ENCODE results near the gene ACTR3C.
A peak's percentile ranks its signal among the peaks of the same experiment; 100 is the strongest.

Gene ACTR3C

DNA sequence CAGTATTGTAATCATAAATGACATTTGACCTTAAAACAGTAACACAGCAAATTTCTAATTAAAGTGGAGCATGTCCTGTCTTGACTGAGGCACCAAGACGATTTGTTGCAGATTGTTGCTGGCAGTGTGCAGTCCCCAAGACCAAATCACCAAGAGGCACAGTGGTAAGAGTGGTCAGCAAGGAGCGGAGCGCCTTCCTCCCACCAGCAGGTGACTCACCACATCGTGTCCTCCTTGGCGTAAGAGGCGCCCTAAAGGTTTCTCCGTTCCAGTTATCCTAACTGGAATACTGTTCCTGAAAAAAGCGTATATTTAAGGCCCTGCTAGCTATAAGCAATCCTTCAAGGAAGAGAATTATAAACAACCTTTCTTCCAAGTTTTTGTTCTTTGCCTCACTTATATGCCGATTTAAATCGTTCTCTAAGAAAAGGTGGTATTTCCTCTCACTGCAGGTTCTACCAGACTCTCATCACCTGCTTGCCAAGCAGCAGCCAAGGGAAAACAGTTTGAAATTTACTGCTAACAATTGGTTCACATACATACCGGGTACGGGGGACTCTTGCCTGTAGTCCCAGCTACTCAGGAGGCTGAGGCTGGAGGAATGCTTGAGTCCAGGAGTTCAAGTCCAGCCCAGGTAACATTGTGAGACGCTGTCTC is 34.6 kb upstream of the ACTR3C start:
- no peak overlapping the region for H3K27ac ChIP-seq (ENCODE audit: low read depth, low read length)

GRCh38 chr7:150357270-150357669 is 33.9 kb upstream of the ACTR3C start:
- Histone ChIP-seq H3K27me3 (ENCODE audit: control insufficient read depth, insufficient read depth, low read length) (no peaks in the 10 kb centered on the region), H3K36me3 (ENCODE audit: control insufficient read depth, insufficient read depth, low read length) (no peaks in the 10 kb centered on the region), H3K4me1 (ENCODE audit: control insufficient read depth, insufficient read depth, low read length) (peaks cover 17% of the 10 kb centered on the region), H3K9me3 (ENCODE audit: control insufficient read depth, insufficient read depth, low read depth, low read length) (no peaks in the 10 kb centered on the region), H3K4me3 (ENCODE audit: low read depth, low read length) (no peak overlapping the region), H3K27ac (ENCODE audit: low read depth, low read length) (no peak overlapping the region), H3K9ac (ENCODE audit: low read length) (no peak overlapping the region)

More for the DNA sequence above, 34.6 kb upstream of the ACTR3C start:
- Histone ChIP-seq H3K9ac (ENCODE audit: low read length) (no peak overlapping the region), H3K27me3 (ENCODE audit: control insufficient read depth, insufficient read depth, low read length) (no peaks in the 10 kb centered on the region), H3K36me3 (ENCODE audit: control insufficient read depth, insufficient read depth, low read length) (no peaks in the 10 kb centered on the region), H3K4me3 (ENCODE audit: low read depth, low read length) (no peak overlapping the region), H3K4me1 (ENCODE audit: control insufficient read depth, insufficient read depth, low read length) (peaks cover 23% of the 10 kb centered on the region), H3K9me3 (ENCODE audit: control insufficient read depth, insufficient read depth, low read depth, low read length) (no peaks in the 10 kb centered on the region)

- H3K9ac ChIP-seq (ENCODE audit: low read length), result no peak overlapping the region
- no peak overlapping the region for H3K27ac ChIP-seq (ENCODE audit: low read depth, low read length)
- H3K4me3 ChIP-seq (ENCODE audit: low read depth, low read length), result no peak overlapping the region
- no peaks in the 10 kb centered on the region for H3K9me3 ChIP-seq (ENCODE audit: control insufficient read depth, insufficient read depth, low read depth, low read length)
- peaks cover 8% of the 10 kb centered on the region for H3K4me1 ChIP-seq (ENCODE audit: control insufficient read depth, insufficient read depth, low read length)
- no peaks in the 10 kb centered on the region for H3K27me3 ChIP-seq (ENCODE audit: control insufficient read depth, insufficient read depth, low read length)
- no peaks in the 10 kb centered on the region for H3K36me3 ChIP-seq (ENCODE audit: control insufficient read depth, insufficient read depth, low read length)
These were observed 33.0 kb upstream of the ACTR3C start for GRCh38 chr7:150356265-150356897.

DNA sequence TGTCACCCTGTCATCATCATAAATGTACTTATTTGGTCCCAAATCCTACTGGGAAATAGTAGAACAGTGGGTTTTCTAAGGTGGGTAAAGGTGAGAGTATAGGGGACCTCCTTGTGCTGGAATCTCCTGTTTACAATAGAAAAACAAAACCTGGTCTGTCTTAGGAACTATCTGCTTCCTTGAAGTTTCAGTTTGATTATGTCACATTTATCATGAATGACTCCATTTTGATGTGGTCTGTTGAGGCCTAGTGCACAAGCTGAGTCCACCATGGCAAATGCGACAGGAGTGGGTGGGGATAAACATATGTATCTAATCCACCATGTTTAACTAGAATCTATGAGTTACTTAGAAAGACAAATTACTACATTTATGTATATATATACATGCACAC is 32.3 kb upstream of the ACTR3C start:
- Histone ChIP-seq H3K36me3 (ENCODE audit: control insufficient read depth, insufficient read depth, low read length) (no peaks in the 10 kb centered on the region), H3K4me1 (ENCODE audit: control insufficient read depth, insufficient read depth, low read length) (peaks cover 5% of the 10 kb centered on the region), H3K9ac (ENCODE audit: low read length) (no peak overlapping the region), H3K27me3 (ENCODE audit: control insufficient read depth, insufficient read depth, low read length) (no peaks in the 10 kb centered on the region), H3K27ac (ENCODE audit: low read depth, low read length) (no peak overlapping the region), H3K4me3 (ENCODE audit: low read depth, low read length) (no peak overlapping the region), H3K9me3 (ENCODE audit: control insufficient read depth, insufficient read depth, low read depth, low read length) (no peaks in the 10 kb centered on the region)

- Histone ChIP-seq H3K9ac (ENCODE audit: low read length) (no peak overlapping the region), H3K27me3 (ENCODE audit: control insufficient read depth, insufficient read depth, low read length) (no peaks in the 10 kb centered on the region), H3K4me1 (ENCODE audit: control insufficient read depth, insufficient read depth, low read length) (no peaks in the 10 kb centered on the region), H3K4me3 (ENCODE audit: low read depth, low read length) (no peak overlapping the region), H3K27ac (ENCODE audit: low read depth, low read length) (no peak overlapping the region), H3K36me3 (ENCODE audit: control insufficient read depth, insufficient read depth, low read length) (no peaks in the 10 kb centered on the region), H3K9me3 (ENCODE audit: control insufficient read depth, insufficient read depth, low read depth, low read length) (peaks cover 6% of the 10 kb centered on the region)
These were observed 28.3 kb upstream of the ACTR3C start for GRCh38 chr7:150351587-150352194.

- H3K27ac ChIP-seq (ENCODE audit: low read depth, low read length), result no peak overlapping the region
- peaks cover 21% of the 10 kb centered on the region for H3K27me3 ChIP-seq (ENCODE audit: control insufficient read depth, insufficient read depth, low read length)
- H3K4me3 ChIP-seq (ENCODE audit: low read depth, low read length), result no peak overlapping the region
- peaks cover 15% of the 10 kb centered on the region for H3K9me3 ChIP-seq (ENCODE audit: control insufficient read depth, insufficient read depth, low read depth, low read length)
- H3K36me3 ChIP-seq (ENCODE audit: control insufficient read depth, insufficient read depth, low read length), result no peaks in the 10 kb centered on the region
- no peak overlapping the region for H3K9ac ChIP-seq (ENCODE audit: low read length)
- H3K4me1 ChIP-seq (ENCODE audit: control insufficient read depth, insufficient read depth, low read length), result peaks cover 4% of the 10 kb centered on the region
These were observed 23.6 kb upstream of the ACTR3C start for GRCh38 chr7:150346922-150347321.

DNA sequence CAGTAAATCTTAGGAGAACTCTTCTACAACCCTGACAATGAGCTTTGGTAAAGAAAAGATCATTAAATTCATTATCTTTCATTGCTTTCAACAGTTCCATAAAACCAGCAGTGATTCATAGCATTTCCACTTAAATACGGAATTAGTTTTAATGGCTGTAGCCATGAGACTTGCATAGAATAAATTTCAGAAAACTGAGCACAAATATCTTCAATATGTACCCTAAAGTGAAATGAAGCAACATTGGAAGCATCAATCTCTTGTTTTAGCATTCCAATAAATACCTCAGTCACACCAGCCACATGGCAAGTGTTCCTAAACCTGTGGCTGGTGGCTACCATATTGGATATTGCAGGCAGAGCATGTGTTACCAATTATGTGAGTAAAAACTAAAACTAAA is 21.7 kb upstream of the ACTR3C start:
- H3K4me3 ChIP-seq (ENCODE audit: low read depth, low read length), result no peak overlapping the region
- no peaks in the 10 kb centered on the region for H3K36me3 ChIP-seq (ENCODE audit: control insufficient read depth, insufficient read depth, low read length)
- H3K9ac ChIP-seq (ENCODE audit: low read length), result no peak overlapping the region
- peaks cover 37% of the 10 kb centered on the region for H3K27me3 ChIP-seq (ENCODE audit: control insufficient read depth, insufficient read depth, low read length)
- H3K4me1 ChIP-seq (ENCODE audit: control insufficient read depth, insufficient read depth, low read length), result peaks cover 12% of the 10 kb centered on the region
- H3K27ac ChIP-seq (ENCODE audit: low read depth, low read length), result no peak overlapping the region
- H3K9me3 ChIP-seq (ENCODE audit: control insufficient read depth, insufficient read depth, low read depth, low read length), result peaks cover 15% of the 10 kb centered on the region

GRCh38 chr7:150344299-150344698 is 21.0 kb upstream of the ACTR3C start:
- Histone ChIP-seq H3K9me3 (ENCODE audit: control insufficient read depth, insufficient read depth, low read depth, low read length) (peaks cover 15% of the 10 kb centered on the region), H3K4me3 (ENCODE audit: low read depth, low read length) (no peak overlapping the region), H3K27me3 (ENCODE audit: control insufficient read depth, insufficient read depth, low read length) (peaks cover 42% of the 10 kb centered on the region), H3K9ac (ENCODE audit: low read length) (no peak overlapping the region), H3K36me3 (ENCODE audit: control insufficient read depth, insufficient read depth, low read length) (peaks cover under 1% of the 10 kb centered on the region; the same call in 1 of the 2 replicates), H3K27ac (ENCODE audit: low read depth, low read length) (no peak overlapping the region), H3K4me1 (ENCODE audit: control insufficient read depth, insufficient read depth, low read length) (peaks cover 18% of the 10 kb centered on the region)

- H3K27me3 ChIP-seq (ENCODE audit: control insufficient read depth, insufficient read depth, low read length), result peaks cover 42% of the 10 kb centered on the region
- H3K4me3 ChIP-seq (ENCODE audit: low read depth, low read length), result no peak overlapping the region
- peaks cover 8% of the 10 kb centered on the region for H3K36me3 ChIP-seq (ENCODE audit: control insufficient read depth, insufficient read depth, low read length)
- no peak overlapping the region for H3K9ac ChIP-seq (ENCODE audit: low read length)
- H3K4me1 ChIP-seq (ENCODE audit: control insufficient read depth, insufficient read depth, low read length), result peaks cover 19% of the 10 kb centered on the region
- H3K27ac ChIP-seq (ENCODE audit: low read depth, low read length), result no peak overlapping the region
- H3K9me3 ChIP-seq (ENCODE audit: control insufficient read depth, insufficient read depth, low read depth, low read length), result peaks cover 13% of the 10 kb centered on the region
These were observed 19.9 kb upstream of the ACTR3C start for GRCh38 chr7:150343225-150343624.

GRCh38 chr7:150342121-150342408 is 18.7 kb upstream of the ACTR3C start:
- no peak overlapping the region for H3K27ac ChIP-seq (ENCODE audit: low read depth, low read length)

GRCh38 chr7:150341263-150342120 is 18.1 kb upstream of the ACTR3C start, which contains the start of gene RARRES2:
RARRES2 (minus strand) TSS chr7:150341629; CDS start chr7:150340609, 1,020 bp downstream.
- H3K4me3 ChIP-seq (ENCODE audit: low read depth, low read length), result peak within 1 kb of the TSS; percentile 75
- H3K36me3 ChIP-seq (ENCODE audit: control insufficient read depth, insufficient read depth, low read length), result peaks cover 24% of the 10 kb centered on the region
- peaks cover 42% of the 10 kb centered on the region for H3K27me3 ChIP-seq (ENCODE audit: control insufficient read depth, insufficient read depth, low read length)
- peaks cover 9% of the 10 kb centered on the region for H3K9me3 ChIP-seq (ENCODE audit: control insufficient read depth, insufficient read depth, low read depth, low read length)
- H3K9ac ChIP-seq (ENCODE audit: low read length), result peak within 1 kb of the TSS; percentile 47
- peaks cover 27% of the 10 kb centered on the region for H3K4me1 ChIP-seq (ENCODE audit: control insufficient read depth, insufficient read depth, low read length)
- no peak within 1 kb of the TSS for H3K27ac ChIP-seq (ENCODE audit: low read depth, low read length)

More at GRCh38 chr7:150342121-150342408, 18.7 kb upstream of the ACTR3C start:
- Histone ChIP-seq H3K27me3 (ENCODE audit: control insufficient read depth, insufficient read depth, low read length) (peaks cover 42% of the 10 kb centered on the region), H3K36me3 (ENCODE audit: control insufficient read depth, insufficient read depth, low read length) (peaks cover 20% of the 10 kb centered on the region), H3K9ac (ENCODE audit: low read length) (peak overlapping the region; percentile 2), H3K4me3 (ENCODE audit: low read depth, low read length) (peak overlapping the region; percentile 37), H3K9me3 (ENCODE audit: control insufficient read depth, insufficient read depth, low read depth, low read length) (peaks cover 9% of the 10 kb centered on the region), H3K4me1 (ENCODE audit: control insufficient read depth, insufficient read depth, low read length) (peaks cover 22% of the 10 kb centered on the region)
